GM19238 (cell line): ENCODE data around the gene UGT2B15.
"Not testable (repeated sequence)": the region's sequence is repeated elsewhere in the genome, so short reads cannot be mapped to it uniquely, and the experiment has no call there.

Experiments
- DNase-seq: peaks from one replicate; pipeline ENCODE4 v3.0.0; 2011; ENCODE audit warnings: low spot score; ENCODE audit not compliant: insufficient read length

Gene UGT2B15

GRCh38 chr4:68670479-68670939, at the start of gene UGT2B15:
Gene UGT2B15, minus strand, starts transcription at chr4:68670652. Its CDS starts 34 bp downstream, at chr4:68670618.
- DNase-seq, result not testable (repeated sequence)

- no peak for DNase-seq
Observed at GRCh38 chr4:68719075-68719473, 48.6 kb upstream of the UGT2B15 start.

GRCh38 chr4:68718447-68719074, 48.1 kb upstream of the UGT2B15 start:
- no peak for DNase-seq

- DNase-seq, result no peak
Observed at GRCh38 chr4:68717999-68718398, 47.5 kb upstream of the UGT2B15 start.

GRCh38 chr4:68714400-68714799, 43.9 kb upstream of the UGT2B15 start:
- DNase-seq, result no peak

- no peak for DNase-seq
Observed at GRCh38 chr4:68712207-68712606, 41.8 kb upstream of the UGT2B15 start.

- DNase-seq, result no peak
Observed at GRCh38 chr4:68708566-68708965, 38.1 kb upstream of the UGT2B15 start.

- DNase-seq, result not testable (repeated sequence)
Observed at GRCh38 chr4:68703168-68703567, 32.7 kb upstream of the UGT2B15 start.

- DNase-seq, result no peak
Observed at GRCh38 chr4:68700152-68700551, 29.7 kb upstream of the UGT2B15 start.

- DNase-seq, result no peak
Observed at GRCh38 chr4:68693325-68694075, 23.0 kb upstream of the UGT2B15 start.

- no peak for DNase-seq
Observed at GRCh38 chr4:68691186-68691585, 20.7 kb upstream of the UGT2B15 start.

- no peak for DNase-seq
Observed at GRCh38 chr4:68683034-68683433, 12.6 kb upstream of the UGT2B15 start.

GRCh38 chr4:68681298-68681697, 10.8 kb upstream of the UGT2B15 start:
- not testable (repeated sequence) for DNase-seq

GRCh38 chr4:68673143-68673542, 2.7 kb upstream of the UGT2B15 start:
- DNase-seq, result no peak

- not testable (repeated sequence) for DNase-seq
Observed at GRCh38 chr4:68671217-68671616, 765 bp upstream of the UGT2B15 start.

GRCh38 chr4:68668537-68669163, 1.8 kb downstream of the UGT2B15 start:
- not testable (repeated sequence) for DNase-seq

GRCh38 chr4:68667551-68667950, 2.9 kb downstream of the UGT2B15 start:
- not testable (repeated sequence) for DNase-seq

GRCh38 chr4:68664721-68665120, 5.7 kb downstream of the UGT2B15 start:
- not testable (repeated sequence) for DNase-seq

- DNase-seq, result not testable (repeated sequence)
Observed at GRCh38 chr4:68662836-68663574, 7.4 kb downstream of the UGT2B15 start.

GRCh38 chr4:68658672-68659071, 11.8 kb downstream of the UGT2B15 start:
- DNase-seq, result no peak

GRCh38 chr4:68657022-68657594, 13.3 kb downstream of the UGT2B15 start:
- not testable (repeated sequence) for DNase-seq
